SH-SY5Y (cell line): Measurements from ENCODE around the gene SDF2L1.

ENCODE experiments used
- GATA2 ChIP-seq: IDR thresholded peaks from 2 replicates; pipeline ENCODE4 v1.6.1; 2011; ENCODE audit warnings: mild to moderate bottlenecking, low read depth, low read length
- GATA3 ChIP-seq: IDR thresholded peaks from 2 replicates; pipeline ENCODE4 v1.6.1; 2011; ENCODE audit warnings: low read depth, mild to moderate bottlenecking, low read length, moderate library complexity

GRCh38 chr22:21657020-21657359, 14.9 kb downstream of the SDF2L1 start:
- TF ChIP-seq GATA2: no peak
- TF ChIP-seq GATA3: no peak
